SH-SY5Y (cell line): Measurements from ENCODE around the gene PDYN.

Source experiments
- GATA2 ChIP-seq: IDR thresholded peaks from 2 replicates; pipeline ENCODE4 v1.6.1; 2011; ENCODE audit warnings: mild to moderate bottlenecking, low read depth, low read length
- GATA3 ChIP-seq: IDR thresholded peaks from 2 replicates; pipeline ENCODE4 v1.6.1; 2011; ENCODE audit warnings: low read depth, mild to moderate bottlenecking, low read length, moderate library complexity

- TF ChIP-seq GATA2 (no peak), GATA3 (no peak)
Measured at GRCh38 chr20:1993986-1994385, at the start of gene PDYN.
